ENCODE measurements around the gene SLIT3.

SLIT3 gene

GRCh38 chr5:168714046-168714445 lies 586.9 kb downstream of the SLIT3 start:
- DNase-seq: no peak

- no peak for DNase-seq
Observed at GRCh38 chr5:168713051-168713450, 587.9 kb downstream of the SLIT3 start.

DNA sequence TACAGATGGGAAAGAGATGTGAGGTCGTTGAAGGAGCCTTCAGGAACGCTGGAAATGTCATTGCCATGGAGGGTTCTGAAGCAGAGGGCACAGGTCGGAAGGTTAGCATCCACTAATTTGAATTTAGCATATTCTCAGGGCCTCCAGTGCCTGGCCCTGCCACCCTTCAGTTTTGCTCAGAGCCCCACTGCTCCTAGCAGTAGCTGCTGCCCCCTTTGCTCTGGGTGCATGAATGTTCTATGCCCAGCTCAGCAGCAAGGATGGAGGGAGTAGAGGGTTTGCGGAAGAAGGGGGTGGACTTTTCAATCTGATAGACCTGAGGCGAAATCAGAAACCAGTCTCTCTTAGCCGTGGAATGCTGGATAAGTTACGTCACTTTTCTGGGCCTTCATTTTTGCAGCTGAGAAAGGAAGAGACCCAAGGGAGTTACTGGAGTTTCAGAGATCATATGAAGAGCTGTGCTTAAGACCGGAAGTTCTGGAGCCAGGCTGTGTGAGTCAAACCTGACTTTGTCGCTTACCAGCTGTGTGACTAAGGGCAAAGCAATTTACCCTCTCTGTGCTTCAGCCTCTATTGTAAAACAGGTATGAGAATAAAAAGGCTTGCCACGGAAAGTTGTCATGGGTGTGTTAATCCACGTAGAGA lies 588.5 kb downstream of the SLIT3 start:
- no peak for DNase-seq

GRCh38 chr5:168710706-168711105 lies 590.2 kb downstream of the SLIT3 start:
- no peak for DNase-seq

DNA sequence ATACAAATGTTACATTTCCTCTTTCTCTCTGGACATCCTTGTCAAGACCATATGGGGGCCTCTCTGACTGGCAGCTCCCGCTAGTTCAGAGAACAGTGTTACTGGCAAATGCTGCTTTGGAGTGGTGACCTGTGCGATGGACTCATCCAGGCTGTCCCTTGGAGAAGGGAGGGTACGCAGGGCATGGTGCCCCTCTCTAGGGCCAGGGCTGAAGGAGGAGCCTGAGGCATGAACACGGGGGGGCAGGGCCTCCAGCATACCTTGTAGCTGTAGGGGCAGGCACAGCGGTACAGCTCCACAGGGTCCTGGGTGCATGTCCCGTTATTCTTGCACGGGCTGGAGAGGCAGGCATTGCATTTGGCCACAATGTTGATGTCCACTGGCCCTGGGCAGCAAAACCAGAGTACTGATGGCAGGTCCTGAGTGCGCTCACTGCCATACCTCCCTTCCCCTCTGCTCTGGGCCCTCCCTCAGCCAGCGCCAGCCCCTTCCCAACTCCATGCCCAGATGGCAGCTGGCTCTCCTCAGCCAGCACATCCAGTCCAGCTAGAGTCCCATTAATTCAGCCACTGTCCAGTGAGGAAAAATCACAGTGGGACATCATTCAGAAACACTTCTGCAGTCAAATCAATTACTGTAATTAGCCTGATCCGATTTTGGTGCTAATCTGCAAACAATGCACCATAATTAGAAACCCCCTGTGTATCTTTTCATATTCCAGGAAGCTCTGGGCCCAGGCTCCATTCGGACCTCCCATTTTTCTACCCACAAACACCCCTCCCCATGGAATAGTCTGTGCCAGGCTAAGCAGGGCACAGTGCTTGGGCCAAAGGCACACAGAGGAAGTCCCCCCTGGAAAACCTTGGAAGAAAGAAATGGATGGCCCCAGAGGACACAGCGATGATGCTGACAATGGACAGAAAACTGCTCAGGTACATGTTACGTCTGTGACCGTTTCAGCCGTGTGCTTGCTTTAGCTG lies 592.9 kb downstream of the SLIT3 start:
- no peak for DNase-seq

- DNase-seq: peak; percentile 12
Observed at GRCh38 chr5:168706655-168707069, 594.3 kb downstream of the SLIT3 start.

- no peak for DNase-seq
Observed at GRCh38 chr5:168705321-168705720, 595.6 kb downstream of the SLIT3 start.

DNA sequence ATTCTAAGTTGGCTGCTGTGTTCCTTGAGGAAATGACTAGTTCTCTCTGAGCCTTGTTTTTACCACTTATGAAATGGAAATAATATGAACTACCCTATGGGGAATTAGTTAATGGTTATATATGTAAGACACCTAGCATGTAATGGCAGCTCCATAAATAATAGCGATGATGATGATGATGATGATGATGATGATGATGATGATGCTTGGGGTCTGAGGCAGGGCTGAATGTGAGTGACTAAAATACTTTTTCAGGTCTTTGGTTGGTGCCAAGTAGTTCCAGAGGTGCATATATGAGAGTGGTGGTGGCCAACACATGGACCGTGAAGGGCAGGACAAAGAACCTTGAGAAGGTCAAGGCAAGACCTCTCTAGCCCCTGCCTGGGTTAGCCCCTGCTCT lies 598.4 kb downstream of the SLIT3 start:
- no peak for DNase-seq

- no peak for DNase-seq
Observed at GRCh38 chr5:168701641-168702040, 599.3 kb downstream of the SLIT3 start.

- DNase-seq: no peak
Observed at GRCh38 chr5:168699002-168699401, 601.9 kb downstream of the SLIT3 start.

DNA sequence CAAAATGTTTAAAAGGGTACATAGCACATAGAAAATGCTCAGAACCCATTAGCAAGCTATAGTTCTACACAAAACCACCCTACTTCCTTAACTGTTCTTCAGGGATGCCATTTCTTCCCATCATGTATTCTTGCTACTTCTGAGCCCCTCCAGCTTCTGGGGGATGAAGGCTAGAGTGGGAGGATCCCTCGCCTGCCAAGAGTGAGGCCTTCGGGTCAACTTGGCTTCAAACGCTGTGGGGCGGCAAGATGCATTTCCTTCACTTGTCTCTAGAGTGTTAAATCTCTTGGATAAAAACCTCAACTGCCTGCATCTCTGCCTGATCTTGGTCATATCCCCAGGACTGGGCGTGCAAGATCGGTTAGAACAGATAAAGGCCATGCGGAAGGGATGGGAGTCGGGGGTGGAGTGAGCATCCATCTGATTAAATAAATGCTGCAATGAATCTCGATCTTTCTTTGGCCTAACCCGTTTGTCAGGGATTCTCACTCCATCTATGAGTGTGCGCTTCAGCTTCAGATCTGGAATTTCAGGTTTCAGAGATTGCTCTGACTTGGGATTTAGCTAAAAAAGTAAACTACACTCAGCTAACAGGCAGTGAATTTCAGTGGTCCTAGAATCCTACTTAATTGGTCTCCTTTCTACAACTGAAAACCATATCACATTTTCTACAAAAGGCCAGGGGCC lies 603.8 kb downstream of the SLIT3 start:
- DNase-seq: no peak

DNA sequence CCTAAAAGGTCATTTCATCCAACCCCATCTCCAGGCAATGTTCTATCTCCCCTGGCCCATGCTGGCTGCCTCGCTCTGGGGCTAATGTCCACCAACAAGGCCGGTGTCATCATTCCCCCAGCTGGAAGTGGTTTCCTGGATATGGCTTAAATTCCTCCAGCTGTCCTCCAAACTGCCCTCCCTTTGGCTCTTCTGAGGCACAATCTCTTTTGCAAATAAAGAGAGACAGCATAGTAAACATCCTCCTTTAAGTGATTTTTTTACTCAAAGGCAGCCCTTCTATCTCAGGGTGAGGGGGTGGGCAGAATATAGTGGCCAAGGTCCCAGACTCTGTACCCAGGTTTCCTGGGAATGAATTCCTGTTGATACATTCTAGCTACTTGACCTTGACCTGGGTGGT lies 604.3 kb downstream of the SLIT3 start:
- no peak for DNase-seq

DNA sequence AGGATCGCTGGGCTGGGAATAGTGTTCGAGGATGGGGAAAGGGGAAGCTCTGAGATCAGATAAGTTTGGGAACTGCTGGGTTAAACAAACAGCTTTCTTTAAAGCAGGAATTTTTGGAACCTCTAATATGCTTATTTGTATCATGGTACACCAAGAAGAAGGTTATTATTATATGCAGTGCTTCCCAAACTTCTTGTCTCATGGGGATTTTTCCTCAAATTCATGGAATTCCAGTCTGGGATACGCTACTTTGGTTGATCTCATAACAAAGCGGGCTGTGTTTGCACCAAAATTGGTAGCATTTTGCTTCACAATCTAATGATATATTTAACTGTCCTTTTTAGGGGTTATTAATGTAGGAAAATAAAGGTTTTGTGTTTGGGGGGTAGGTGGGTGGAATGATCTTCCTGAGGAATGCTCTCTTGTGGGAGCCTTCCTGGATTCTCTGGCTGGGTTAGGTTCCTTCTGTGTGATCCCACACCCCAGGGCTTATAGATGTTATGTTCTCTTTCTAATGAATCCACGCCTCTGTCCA lies 605.6 kb downstream of the SLIT3 start:
- no peak for DNase-seq

GRCh38 chr5:168694289-168694688 lies 606.6 kb downstream of the SLIT3 start:
- no peak for DNase-seq

- DNase-seq: no peak
Observed at GRCh38 chr5:168693883-168694282, 607.1 kb downstream of the SLIT3 start.

- no peak for DNase-seq
Observed at GRCh38 chr5:168693297-168693696, 607.6 kb downstream of the SLIT3 start.

GRCh38 chr5:168691891-168692290 lies 609.0 kb downstream of the SLIT3 start:
- DNase-seq: no peak

GRCh38 chr5:168689260-168689659 lies 611.7 kb downstream of the SLIT3 start:
- no peak for DNase-seq

DNA sequence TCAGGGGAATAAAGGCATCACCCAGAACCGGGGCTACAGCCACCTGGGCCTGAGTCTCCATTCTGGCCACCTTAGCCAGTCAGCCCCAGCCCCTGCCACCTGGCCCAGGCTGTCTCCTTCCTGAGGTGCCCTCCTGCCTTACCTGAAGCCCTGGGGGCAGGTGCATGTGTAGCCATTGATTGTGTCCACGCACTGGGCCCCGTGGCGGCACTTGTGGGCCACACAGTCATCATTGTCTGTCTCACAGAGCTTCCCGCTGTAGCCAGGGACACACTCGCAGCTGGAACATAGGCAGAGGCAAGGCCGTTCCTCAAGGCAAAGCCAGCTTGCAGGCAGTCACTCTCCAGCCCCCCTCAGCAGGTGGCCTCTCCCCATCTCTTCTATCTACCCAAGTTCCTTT lies 614.1 kb downstream of the SLIT3 start:
- DNase-seq: no peak

- DNase-seq: no peak
Observed at GRCh38 chr5:168685566-168685965, 615.4 kb downstream of the SLIT3 start.

DNA sequence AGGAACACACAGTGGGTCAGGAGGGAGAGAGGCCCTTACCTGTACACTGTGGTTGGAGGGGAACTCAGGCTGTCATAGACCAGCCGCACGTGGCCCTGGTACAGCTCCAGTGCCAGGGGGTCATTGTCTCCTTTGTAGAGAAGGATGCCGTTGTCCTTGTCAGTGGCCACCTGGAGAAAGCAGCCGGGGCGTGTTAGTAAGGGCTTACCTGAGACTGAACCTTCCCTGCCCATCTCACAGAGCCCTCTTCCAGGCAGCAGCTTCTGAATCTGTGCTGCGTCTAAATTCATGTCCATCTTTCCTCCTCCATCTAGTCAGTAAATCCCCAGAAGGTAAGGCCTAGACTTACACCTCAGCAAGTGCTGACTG lies 617.0 kb downstream of the SLIT3 start:
- no peak for DNase-seq

- no peak for DNase-seq
Observed at GRCh38 chr5:168683247-168683926, 617.6 kb downstream of the SLIT3 start.

Measured in NCI-H1092 treated with DMSO at 0.1 percent for 48 hours (cell line).